SK-N-SH (cell line): ENCODE data around the gene MYL5. TPM values are rescaled to one million over a fixed set of nuclear protein-coding genes. Genes with fewer than 3 reads are reported as not detected.

Experiments
- CTCF ChIA-PET: fragments of 300-600, 350-600 bp; formaldehyde crosslinking; extraction: SDS; loops from one replicate; lab custom pipeline; 2021; lab: Yijun Ruan, JAX
- POLR2A ChIA-PET: fragments of 350-600 bp; sonication (Branson Sonifier 250); formaldehyde crosslinking; extraction: SDS; loops from one replicate; lab custom pipeline; 2020; ENCODE audit warnings: antibody characterized with exemption, inconsistent platforms; lab: Yijun Ruan, JAX
- DNase-seq: peaks from one replicate; pipeline ENCODE4 v3.0.0; 2012
- H2AFZ ChIP-seq: fragments of 200-600 bp; sonication (generic); 2 replicates; pipeline ENCODE4 v1.8.1; 2016; ENCODE audit warnings: antibody characterized with exemption, mild to moderate bottlenecking, low read depth
- H3F3A ChIP-seq: fragments of 200-600 bp; sonication (generic); replicated peaks from 2 replicates; pipeline ENCODE3; 2016; ENCODE audit warnings: antibody characterized with exemption, mild to moderate bottlenecking; ENCODE audit not compliant: insufficient read depth
- H3K27ac ChIP-seq, 2 experiments: fragments of 200-500 bp in 1 of 2; fragments of 200-600 bp in 1 of 2; sonication (Bioruptor generic) in 1 of 2; sonication (generic), shearing (Covaris generic) in 1 of 2; 2 replicates each; pipeline versions ENCODE4 v1.5.1 to v1.6.1; 2014 to 2016; ENCODE audit warnings: low read depth in 2 of 2, inconsistent platforms in 1 of 2, low read length in 1 of 2, mild to moderate bottlenecking in 1 of 2, mixed read lengths in 1 of 2
- H3K27me3 ChIP-seq: fragments of 200-600 bp; sonication (generic), shearing (Covaris generic); 2 replicates; pipeline ENCODE4 v1.6.1; 2016; ENCODE audit warnings: mixed run types; ENCODE audit not compliant: insufficient read depth
- H3K36me3 ChIP-seq, 2 experiments: fragments of 200-500 bp in 1 of 2; fragments of 200-600 bp in 1 of 2; sonication (Bioruptor generic) in 1 of 2; sonication (generic) in 1 of 2; replicated peaks in 1 of 2; 2 replicates each; pipeline versions ENCODE3 to v1.5.1; 2014 to 2016; ENCODE audit warnings: low read length in 1 of 2, mild to moderate bottlenecking in 1 of 2; ENCODE audit not compliant: insufficient read depth in 2 of 2, control insufficient read depth in 1 of 2
- H3K4me1 ChIP-seq, 2 experiments: fragments of 200-500 bp in 1 of 2; fragments of 200-600 bp in 1 of 2; sonication (Bioruptor generic) in 1 of 2; sonication (generic), shearing (Covaris generic) in 1 of 2; 2 replicates each; pipeline versions ENCODE4 v1.5.1 to v1.6.1; 2014 to 2016; ENCODE audit warnings: low read depth in 1 of 2, low read length in 1 of 2, mixed run types in 1 of 2; ENCODE audit not compliant: insufficient read depth in 2 of 2, control insufficient read depth in 1 of 2
- H3K4me2 ChIP-seq: fragments of 200-600 bp; sonication (generic), shearing (Covaris generic); 2 replicates; pipeline ENCODE4 v1.6.1; 2017; ENCODE audit warnings: mixed run types
- H3K4me3 ChIP-seq, 2 experiments: fragments of 200-500 bp in 1 of 2; fragments of 200-600 bp in 1 of 2; sonication (Bioruptor generic) in 1 of 2; sonication (generic), shearing (Covaris generic) in 1 of 2; 2 replicates each; pipeline versions ENCODE4 v1.5.1 to v1.8.1; 2014 to 2016; ENCODE audit warnings: low read depth in 2 of 2, inconsistent platforms in 1 of 2, low read length in 1 of 2, mild to moderate bottlenecking in 1 of 2, mixed read lengths in 1 of 2, moderate library complexity in 1 of 2
- H3K79me2 ChIP-seq: fragments of 200-600 bp; sonication (generic); 2 replicates; pipeline ENCODE4 v1.8.1; 2017; ENCODE audit warnings: mild to moderate bottlenecking; ENCODE audit not compliant: insufficient read depth
- H3K9ac ChIP-seq: fragments of 200-600 bp; sonication (generic); 2 replicates; pipeline ENCODE4 v1.6.1; 2017; ENCODE audit warnings: mixed run types
- H3K9me2 ChIP-seq: fragments of 200-600 bp; sonication (generic); 2 replicates; pipeline ENCODE4 v1.6.1; 2017; ENCODE audit warnings: mixed run types
- H3K9me3 ChIP-seq: fragments of 200-600 bp; sonication (generic); 2 replicates; pipeline ENCODE4 v1.6.1; 2017; ENCODE audit warnings: mixed run types, mild to moderate bottlenecking, moderate library complexity
- H4K20me1 ChIP-seq: fragments of 200-600 bp; sonication (generic); 2 replicates; pipeline ENCODE4 v1.6.1; 2017; ENCODE audit warnings: mild to moderate bottlenecking, mixed run types; ENCODE audit not compliant: insufficient read depth
- FOSL2 ChIP-seq: IDR thresholded peaks from 2 replicates; pipeline ENCODE4 v1.4.0; 2012; ENCODE audit warnings: low read depth, mild to moderate bottlenecking, moderate library complexity, borderline replicate concordance
- FOXM1 ChIP-seq: IDR thresholded peaks from 2 replicates; pipeline ENCODE4 v1.4.0; 2012; ENCODE audit warnings: low read depth, mild to moderate bottlenecking
- GATA2 ChIP-seq: sonication (generic); formaldehyde crosslinking; IDR thresholded peaks from 2 replicates; pipeline ENCODE4 v1.5.0; 2020; ENCODE audit warnings: mild to moderate bottlenecking, missing genetic modification reagents
- JUND ChIP-seq: IDR thresholded peaks from 2 replicates; pipeline ENCODE4 v1.4.0; 2012
- MAX ChIP-seq: IDR thresholded peaks from 2 replicates; pipeline ENCODE4 v1.4.0; 2012; ENCODE audit warnings: low read depth
- MEF2A ChIP-seq: IDR thresholded peaks from 2 replicates; pipeline ENCODE4 v1.4.0; 2012; ENCODE audit warnings: low read depth, borderline replicate concordance
- MXI1 ChIP-seq: IDR thresholded peaks from 2 replicates; pipeline ENCODE4 v1.6.1; 2012; ENCODE audit warnings: mild to moderate bottlenecking, low read depth, low read length, improper control_type of control experiment
- NFIC ChIP-seq: IDR thresholded peaks from 2 replicates; pipeline ENCODE4 v1.4.0; 2012; ENCODE audit warnings: borderline replicate concordance
- NRF1 ChIP-seq: IDR thresholded peaks from 2 replicates; pipeline ENCODE4 v1.6.1; 2012; ENCODE audit warnings: low read depth, mild to moderate bottlenecking, low read length
- PBX3 ChIP-seq: IDR thresholded peaks from 2 replicates; pipeline ENCODE4; 2012
- POLR2AphosphoS5 ChIP-seq: IDR thresholded peaks from 2 replicates; pipeline ENCODE4 v1.6.1; 2012; ENCODE audit warnings: low read depth, low read length
- REST ChIP-seq: IDR thresholded peaks from 2 replicates; pipeline ENCODE4 v1.6.1; 2012; ENCODE audit warnings: mild to moderate bottlenecking, low read depth, low read length, moderate library complexity
- SIN3A ChIP-seq: IDR thresholded peaks from 2 replicates; pipeline ENCODE4 v1.6.1; 2012; ENCODE audit warnings: low read depth, mild to moderate bottlenecking, low read length, moderate library complexity, borderline replicate concordance
- SMC3 ChIP-seq: IDR thresholded peaks from 2 replicates; pipeline ENCODE4 v1.6.1; 2012; ENCODE audit warnings: low read depth, low read length, improper control_type of control experiment
- TCF12 ChIP-seq: IDR thresholded peaks from 2 replicates; pipeline ENCODE4 v1.4.0; 2012
- YY1 ChIP-seq: IDR thresholded peaks from 2 replicates; pipeline ENCODE4 v1.4.0; 2012; ENCODE audit warnings: low read depth, mild to moderate bottlenecking
- WGBS: methylation state at CpG from one replicate; pipeline ENCODE4 v1.1.6; 2017; ENCODE audit warnings: low lambda C conversion rate; 5-methylcytosine and 5-hydroxymethylcytosine counted together
- polyA plus RNA-seq, 3 experiments: library from polyadenylated mRNA; depleted of rRNA; stranded (reverse); fragments of >200 nt; gene quantifications; 2 replicates each; pipeline ENCODE4 v1.2.3, GENCODE V29; 2012

MYL5 gene
- polyA plus RNA-seq, 1 of the 3 experiments (the other 2 are of a cell fraction): 46.9 TPM

GRCh38 chr4:656436-657337 is 17.7 kb upstream of the MYL5 start (continued):
- TF ChIP-seq REST (no peak), FOXM1 (no peak), NRF1 (no peak), FOSL2 (no peak), PBX3 (no peak), NFIC (no peak), YY1 (no peak)
- TF ChIP-seq, all 33 proteins: peak for 0

GRCh38 chr4:657338-657833 is 17.0 kb upstream of the MYL5 start:
- Histone ChIP-seq H3K9ac (no peak overlapping the region), H3K27ac (no peak overlapping the region), H3K79me2 (no peaks in the 10 kb centered on the region), H3F3A (no peaks in the 10 kb centered on the region), H3K4me1 (peaks cover 0 to 12% of the 10 kb centered on the region in 2 experiments; a peak in 1 of 4 replicates), H4K20me1 (no peaks in the 10 kb centered on the region), H3K4me3 (no peak overlapping the region; a peak in 1 of 4 replicates), H3K9me2 (no peaks in the 10 kb centered on the region), H3K36me3 (no peaks in the 10 kb centered on the region), H3K9me3 (no peaks in the 10 kb centered on the region), H3K27me3 (no peaks in the 10 kb centered on the region), H3K4me2 (no peak overlapping the region), H2AFZ (no peak overlapping the region)
- ChIA-PET CTCF (interaction anchor here (1.0 kb wide), 1 partner anchor 27 kb away, joined by 3 read pairs; no protein-coding TSS in a partner anchor), POLR2A (interaction anchor here (0.7 kb wide), 1 partner anchor 54 kb away, joined by 3 read pairs; no protein-coding TSS in a partner anchor)
- 30% methylated on average over 10 of the region's 23 CpGs for WGBS
- no peak for DNase-seq
- TF ChIP-seq MAX (no peak), JUND (no peak), FOXM1 (no peak), NRF1 (no peak), YY1 (no peak), GATA2 (CRISPR knock-in tag) (no peak), POLR2AphosphoS5 (no peak), SMC3 (no peak), MEF2A (no peak), MXI1 (no peak), FOSL2 (no peak), SIN3A (no peak), TCF12 (no peak)
